GOT3 (cell line): ENCODE results near the gene SAPCD2.

ENCODE experiments used
- DNase-seq: peaks from one replicate; lab custom pipeline; 2025; ENCODE audit warnings: mixed read lengths; lab: John Stamatoyannopoulos, UW

The SAPCD2 gene

DNA sequence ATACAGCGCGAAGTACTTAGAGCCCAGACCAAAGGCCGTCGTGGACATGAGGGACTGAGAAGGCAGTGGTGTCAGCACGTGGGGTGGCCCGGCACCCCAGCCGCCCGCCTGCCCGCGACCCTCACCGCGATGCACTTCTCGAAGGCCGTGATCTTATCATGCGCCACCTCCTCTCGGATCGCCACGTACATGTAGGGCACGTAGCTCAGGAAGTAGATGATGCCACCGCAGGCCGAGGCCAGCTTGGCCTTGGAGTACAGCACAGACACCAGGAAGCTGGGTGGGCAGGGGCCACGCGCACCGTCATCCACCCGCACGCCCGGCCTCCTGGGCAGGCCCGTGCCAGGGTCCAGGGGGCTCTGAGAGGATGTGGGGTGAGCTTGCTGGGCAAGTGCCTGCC lies 53.3 kb downstream of the SAPCD2 start:
- no peak for DNase-seq

DNA sequence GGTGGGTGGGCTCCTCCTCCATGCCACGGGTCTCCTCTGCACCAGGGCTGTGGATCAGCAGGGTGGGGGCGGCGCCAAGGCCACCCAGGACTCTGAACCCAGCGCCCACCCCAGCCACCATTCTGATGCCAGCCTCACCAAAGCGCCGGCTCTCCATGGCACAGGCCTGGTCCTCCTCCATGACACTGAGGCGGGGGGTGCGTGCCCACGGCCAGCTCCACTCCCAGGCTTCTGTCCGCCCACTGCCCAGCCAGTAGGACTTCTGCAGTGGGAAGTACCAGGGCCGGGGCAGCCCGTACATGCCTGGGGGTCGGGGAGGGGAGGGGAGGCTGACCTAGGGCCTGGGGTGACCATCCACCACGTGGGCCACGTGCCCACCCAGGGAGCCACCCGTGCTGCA lies 53.9 kb downstream of the SAPCD2 start:
- no peak for DNase-seq

DNA sequence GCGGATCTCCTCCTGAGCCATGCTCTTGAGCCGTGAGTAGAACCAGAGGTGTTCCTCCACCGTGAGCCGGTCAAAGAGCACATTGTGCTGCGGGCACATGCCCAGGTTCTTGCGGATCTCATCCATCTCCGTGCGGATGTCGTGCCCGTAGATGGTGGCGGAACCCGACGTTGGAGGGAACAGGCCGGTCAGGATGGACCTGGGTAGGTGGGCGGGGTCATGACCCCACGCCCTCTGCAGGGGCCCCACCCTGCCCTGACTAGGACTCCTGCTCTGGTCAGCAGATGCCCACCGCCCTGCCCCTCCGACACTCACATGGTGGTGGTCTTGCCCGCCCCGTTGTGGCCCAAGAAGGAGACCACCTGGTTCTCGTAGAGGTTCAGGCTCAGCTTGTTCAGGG lies 54.4 kb downstream of the SAPCD2 start:
- DNase-seq: no peak

- no peak for DNase-seq
Measured at GRCh38 chr9:137015540-137015930, 54.8 kb downstream of the SAPCD2 start.

DNA sequence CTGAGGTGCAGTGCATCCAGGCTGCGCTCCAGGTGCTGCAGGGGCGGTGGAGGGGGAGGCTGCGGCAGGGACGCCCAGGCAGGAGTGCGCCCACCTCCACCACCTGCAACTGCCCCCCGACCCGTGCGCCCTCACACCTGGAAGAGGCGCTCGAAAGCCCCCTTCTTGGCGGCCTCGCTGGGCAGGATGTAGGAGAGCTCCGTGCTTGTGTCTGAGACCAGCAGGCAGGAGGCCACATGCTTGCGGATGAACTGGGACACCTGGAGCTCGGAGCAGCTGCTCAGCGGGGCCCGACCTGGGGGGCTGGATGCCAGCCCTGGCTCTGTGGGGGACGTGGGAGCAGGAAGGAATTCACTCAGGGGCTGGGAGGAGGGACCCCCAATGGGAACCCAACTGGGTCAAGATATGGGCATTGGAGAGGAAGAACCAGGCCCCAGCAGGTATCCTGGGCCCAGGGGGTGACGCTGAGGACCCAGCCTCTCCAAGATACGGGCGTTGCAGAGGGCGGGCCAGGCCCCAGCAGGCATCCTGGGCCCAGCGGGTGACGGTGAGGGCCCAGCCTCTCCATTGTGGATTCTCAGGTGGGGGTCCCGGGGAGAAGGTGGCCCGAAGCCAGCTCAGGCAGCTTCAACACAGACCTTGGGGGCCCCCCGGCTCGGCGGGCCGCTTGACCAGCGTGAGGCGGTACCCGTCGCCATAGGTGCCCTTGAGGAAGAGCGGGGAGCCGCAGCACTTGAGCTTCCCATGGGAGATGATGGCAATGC lies 55.4 kb downstream of the SAPCD2 start:
- no peak for DNase-seq

DNA sequence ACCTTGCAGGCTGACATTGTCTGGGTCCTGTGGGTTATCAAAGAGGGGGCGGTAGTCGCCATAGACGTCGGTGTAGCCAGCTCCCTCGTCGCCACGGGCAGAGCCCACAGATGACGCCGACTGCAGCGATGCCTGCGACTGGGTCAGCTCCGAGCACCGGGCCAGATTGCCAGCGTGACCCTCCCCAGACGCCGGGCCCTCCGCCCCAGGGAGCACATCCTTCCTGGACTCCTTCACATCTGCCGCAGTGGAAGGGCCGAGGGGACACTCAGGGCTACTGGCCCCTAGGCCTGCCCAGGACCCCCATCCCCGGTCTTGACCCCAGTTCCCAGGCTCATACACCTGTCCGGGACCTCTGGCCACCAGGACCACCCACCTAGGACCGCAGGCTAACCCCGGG lies 56.2 kb downstream of the SAPCD2 start:
- DNase-seq: no peak

DNA sequence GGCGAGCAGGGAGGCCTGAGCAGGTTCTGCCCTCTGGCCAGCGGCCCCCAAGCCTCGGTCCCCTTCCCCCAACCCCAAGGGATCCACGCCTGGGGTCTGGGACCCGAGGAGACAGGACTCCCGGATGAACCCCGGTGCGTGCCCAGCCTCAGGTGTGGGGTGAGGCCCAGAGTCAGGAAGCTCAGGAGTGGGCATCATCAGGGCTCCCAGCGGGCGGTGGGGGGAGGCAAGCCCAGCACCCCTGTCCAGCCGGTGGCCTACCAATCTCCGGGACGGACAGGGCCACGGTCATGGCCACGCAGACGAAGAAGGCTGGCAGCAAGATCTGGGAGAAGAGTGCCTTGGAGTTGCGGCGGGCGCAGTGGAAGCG lies 56.8 kb downstream of the SAPCD2 start:
- no peak for DNase-seq

DNA sequence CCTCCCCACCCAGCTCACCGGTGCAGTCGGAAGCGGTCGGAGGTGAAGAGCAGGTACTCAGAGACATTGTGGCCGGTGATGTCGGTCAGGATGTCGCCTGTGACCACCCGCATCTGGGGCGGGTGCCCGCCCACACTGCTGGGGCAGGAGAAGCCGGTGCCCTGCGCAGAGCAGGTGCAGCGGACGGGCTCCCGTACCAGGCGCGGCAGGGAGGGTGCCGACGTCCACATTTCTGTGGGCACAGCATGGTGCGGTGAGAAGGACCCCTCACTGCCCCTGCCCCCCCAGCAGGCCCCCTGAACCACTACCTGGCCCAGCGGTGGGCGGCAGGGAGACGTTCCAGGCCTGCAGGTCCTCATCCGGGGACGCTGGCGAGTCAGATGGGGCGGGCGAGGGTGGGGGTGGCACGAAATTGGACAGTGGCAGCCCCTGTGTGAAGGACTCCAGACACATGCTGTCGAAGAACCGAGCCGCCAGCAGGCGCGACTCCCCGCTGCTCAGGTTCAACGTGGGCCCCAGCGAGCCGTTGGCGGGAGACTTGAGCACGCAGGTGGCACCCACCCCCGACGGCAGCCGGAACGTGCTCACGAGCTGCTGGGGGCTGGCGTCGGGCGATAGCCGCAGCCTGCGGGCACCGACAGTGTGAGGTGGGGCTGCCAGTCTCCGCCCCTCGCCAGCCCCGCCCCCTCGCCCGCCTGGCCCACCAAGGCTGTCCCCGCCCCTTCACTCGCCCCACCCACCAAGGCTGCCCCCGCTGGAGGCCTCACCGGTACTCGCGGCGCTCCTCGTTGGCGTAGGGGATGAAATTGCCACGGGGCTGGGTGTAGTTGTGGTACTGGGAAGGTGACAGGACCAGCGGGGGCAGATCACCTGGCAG lies 57.4 kb downstream of the SAPCD2 start:
- DNase-seq: no peak
